Keratinocyte (primary cell): ENCODE data around the gene SBSN.

Source experiments
- CTCF ChIP-seq, 3 experiments: IDR thresholded peaks in 1 of 3; conservative IDR thresholded peaks in 1 of 3; optimal IDR thresholded peaks in 1 of 3; 2 replicates in 2 of 3; 3 replicates in 1 of 3; pipeline versions ENCODE3 to v1.5.1; 2011; ENCODE audit warnings: low read length in 3 of 3, mild to moderate bottlenecking in 3 of 3, moderate library complexity in 2 of 3, control low read depth in 1 of 3, inconsistent platforms in 1 of 3; ENCODE audit not compliant: insufficient read depth in 2 of 3; ENCODE audit errors: extremely low read depth in 1 of 3
- EZH2 ChIP-seq: IDR thresholded peaks from one replicate; pipeline ENCODE4 v1.6.1; 2012; ENCODE audit warnings: inconsistent platforms, mild to moderate bottlenecking, low read length, moderate library complexity

- TF ChIP-seq CTCF (optimal IDR thresholded peaks at IDR 0.05 in 1 of 3, IDR thresholded peaks at IDR 0.05 in 1 of 3, conservative IDR thresholded peaks at IDR 0.05 in 1 of 3; ENCODE audit: extremely low read depth in 1 of 3, insufficient read depth in 2 of 3, low read length in 3 of 3) (no peak), EZH2 (no peak)
Measured at GRCh38 chr19:35552534-35553384, 24.6 kb upstream of the SBSN start.
